Endothelial cell of umbilical vein (primary cell): ENCODE results near the gene OTULINL. TPM values are rescaled to one million over a fixed set of nuclear protein-coding genes. Genes with fewer than 3 reads are reported as not detected.

Experiments
- BruUV-seq: library from RNA; stranded (reverse); fragments of 400-500 nt; replicated peaks from 2 replicates; lab custom pipeline; 2021; lab: Mats Ljungman, UMichigan
- CTCF ChIA-PET: fragments of 300-600, 350-600 bp; sonication (Branson Sonifier 250); formaldehyde crosslinking; loops from one replicate; lab custom pipeline; 2021; ENCODE audit warnings: antibody characterized with exemption, inconsistent platforms; lab: Charles Lee
- POLR2A ChIA-PET: fragments of 300-600, 350-600 bp; sonication (Branson Sonifier 250); formaldehyde crosslinking; loops from one replicate; lab custom pipeline; 2021; ENCODE audit warnings: antibody characterized with exemption, inconsistent platforms; lab: Charles Lee
- DNase-seq: peaks from one replicate; pipeline ENCODE4 v3.0.0-alpha.2; 2011; ENCODE audit warnings: low read depth, low spot score
- FAIRE-seq: peaks from 2 replicates; lab custom pipeline; 2011; peaks lifted over from hg19 to GRCh38; lab: Jason Lieb, UNC
- H2AFZ ChIP-seq: 2 replicates; pipeline ENCODE4 v1.6.0; 2012; ENCODE audit warnings: low read depth, low read length, control low read depth, inconsistent platforms
- H3K27ac ChIP-seq: 2 replicates; pipeline ENCODE4 v1.5.1; 2011; ENCODE audit warnings: low read depth, mild to moderate bottlenecking, control low read depth, low read length, moderate library complexity; ENCODE audit not compliant: insufficient read depth
- H3K27me3 ChIP-seq, 2 experiments: 2 replicates each; pipeline versions ENCODE4 v1.6.0 to v1.6.1; 2011; ENCODE audit warnings: low read length in 2 of 2, mixed read lengths in 1 of 2; ENCODE audit not compliant: control insufficient read depth in 2 of 2, insufficient read depth in 2 of 2
- H3K36me3 ChIP-seq, 2 experiments: 2 replicates in 1 of 2; 3 replicates in 1 of 2; pipeline ENCODE4 v1.5.1; 2011; ENCODE audit warnings: low read length in 2 of 2, mild to moderate bottlenecking in 1 of 2, moderate library complexity in 1 of 2; ENCODE audit not compliant: control insufficient read depth in 2 of 2, insufficient read depth in 2 of 2; ENCODE audit errors: extremely low read depth in 1 of 2
- H3K4me1 ChIP-seq: 3 replicates; pipeline ENCODE4 v1.5.1; 2011; ENCODE audit warnings: mild to moderate bottlenecking, low read length; ENCODE audit not compliant: control insufficient read depth, insufficient read depth; ENCODE audit errors: extremely low read depth
- H3K4me2 ChIP-seq: 2 replicates; pipeline ENCODE4 v1.6.1; 2011; ENCODE audit warnings: low read length, control low read depth, mixed read lengths; ENCODE audit not compliant: insufficient read depth
- H3K4me3 ChIP-seq, 3 experiments: fragments of 200-600 bp in 1 of 3; sonication (generic), shearing (Covaris generic) in 1 of 3; replicated peaks in 1 of 3; 2 replicates each; pipeline ENCODE4 v1.5.1; 2011 to 2016; ENCODE audit warnings: control low read depth in 3 of 3, low read length in 3 of 3, mild to moderate bottlenecking in 2 of 3, inconsistent platforms in 1 of 3, low read depth in 1 of 3, moderate library complexity in 1 of 3; ENCODE audit not compliant: insufficient read depth in 1 of 3
- H3K79me2 ChIP-seq: 2 replicates; pipeline ENCODE4 v1.6.0; 2012; ENCODE audit warnings: low read length, inconsistent platforms; ENCODE audit not compliant: control insufficient read depth, insufficient read depth
- H3K9ac ChIP-seq: replicated peaks from 2 replicates; pipeline ENCODE3; 2011; ENCODE audit warnings: low read length, control low read depth; ENCODE audit not compliant: insufficient read depth; ENCODE audit errors: extremely low read depth
- H3K9me1 ChIP-seq: replicated peaks from 3 replicates; pipeline ENCODE4 v1.6.0; 2011; ENCODE audit warnings: mild to moderate bottlenecking, low read length; ENCODE audit not compliant: control insufficient read depth, insufficient read depth; ENCODE audit errors: extremely low read depth
- H3K9me3 ChIP-seq: replicated peaks from 2 replicates; pipeline ENCODE4 v1.5.1; 2012; ENCODE audit warnings: low read length, inconsistent platforms; ENCODE audit not compliant: control insufficient read depth, insufficient read depth
- H4K20me1 ChIP-seq: replicated peaks from 2 replicates; pipeline ENCODE3; 2011; ENCODE audit warnings: mild to moderate bottlenecking, low read length; ENCODE audit not compliant: control insufficient read depth, insufficient read depth; ENCODE audit errors: extremely low read depth
- EZH2 ChIP-seq: IDR thresholded peaks from 2 replicates; pipeline ENCODE4 v1.6.1; 2012; ENCODE audit warnings: borderline replicate concordance, low read depth, mild to moderate bottlenecking, moderate library complexity, low read length, inconsistent platforms; ENCODE audit not compliant: severe bottlenecking
- FOS ChIP-seq: IDR thresholded peaks from 2 replicates; pipeline ENCODE4 v1.6.1; 2011; ENCODE audit warnings: mild to moderate bottlenecking, low read length, moderate library complexity, borderline replicate concordance; ENCODE audit not compliant: insufficient read depth
- GATA2 ChIP-seq: IDR thresholded peaks from 2 replicates; pipeline ENCODE4 v1.7.0; 2011; ENCODE audit warnings: low read depth, mild to moderate bottlenecking, moderate library complexity, mixed read lengths, low read length; ENCODE audit not compliant: insufficient read length, insufficient read depth
- JUN ChIP-seq: IDR thresholded peaks from 2 replicates; pipeline ENCODE4 v1.6.1; 2011; ENCODE audit warnings: borderline replicate concordance, low read depth; ENCODE audit not compliant: insufficient read length, insufficient read depth
- MYC ChIP-seq: IDR thresholded peaks from one replicate; pipeline ENCODE4 v1.6.1; 2011; ENCODE audit warnings: mild to moderate bottlenecking, low read depth, low read length
- POLR2A ChIP-seq: IDR thresholded peaks from 2 replicates; pipeline ENCODE4 v1.6.1; 2012; ENCODE audit warnings: low read depth, mild to moderate bottlenecking, control low read depth, low read length
- POLR2AphosphoS5 ChIP-seq: IDR thresholded peaks from 2 replicates; pipeline ENCODE4 v1.6.1; 2012; ENCODE audit warnings: low read depth, mild to moderate bottlenecking, control low read depth, low read length, moderate library complexity; ENCODE audit not compliant: insufficient read depth
- dilution Hi-C: fragments of 300-500 bp; cut with MboI; formaldehyde crosslinking; loops from one replicate; pipeline ENCODE4 v1.15.0; 2019; ENCODE audit warnings: low sequenced_read_pairs; ENCODE audit not compliant: extremely low pct_ligation_motif_present
- intact Hi-C: fragments of 100-400 bp; cut with micrococcal nuclease; formaldehyde crosslinking; loops from one replicate; pipeline ENCODE4 v1.10.0; 2022
- polyA plus RNA-seq, 4 experiments: library from polyadenylated mRNA; depleted of rRNA in 3 of 4; stranded (reverse) in 3 of 4; unstranded in 1 of 4; fragments of >200 nt; gene quantifications; 2 replicates each; pipeline versions ENCODE4 v1.2.1 to v1.2.3, GENCODE V29; 2011 to 2012; ENCODE audit warnings: missing spikeins in 1 of 4
- total RNA-seq: library from RNA; stranded (reverse); gene quantifications from 2 replicates; pipeline ENCODE4 v1.2.3, GENCODE V29; 2021
- TF ChIP-seq, protein P1 (sequence below), 2 donors: IDR thresholded peaks; 1 replicate in 1 of 2; 2 replicates in 1 of 2; pipeline ENCODE4 v1.5.1; 2011; ENCODE audit warnings: low read length in 2 of 2, mild to moderate bottlenecking in 2 of 2, moderate library complexity in 2 of 2, control low read depth in 1 of 2, inconsistent platforms in 1 of 2, low read depth in 1 of 2; ENCODE audit not compliant: insufficient read depth in 1 of 2; ENCODE audit errors: extremely low read depth in 1 of 2
- TF ChIP-seq, protein P2 (sequence below): IDR thresholded peaks from 2 replicates; pipeline ENCODE4 v1.6.1; 2011; ENCODE audit not compliant: insufficient read depth, insufficient read length

Gene OTULINL
- total and polyA plus RNA-seq, 2 donors (not counting 3 experiments of a cell fraction or from before 2014, with no cell fraction given): 0.08 to 0.42 TPM

DNA sequence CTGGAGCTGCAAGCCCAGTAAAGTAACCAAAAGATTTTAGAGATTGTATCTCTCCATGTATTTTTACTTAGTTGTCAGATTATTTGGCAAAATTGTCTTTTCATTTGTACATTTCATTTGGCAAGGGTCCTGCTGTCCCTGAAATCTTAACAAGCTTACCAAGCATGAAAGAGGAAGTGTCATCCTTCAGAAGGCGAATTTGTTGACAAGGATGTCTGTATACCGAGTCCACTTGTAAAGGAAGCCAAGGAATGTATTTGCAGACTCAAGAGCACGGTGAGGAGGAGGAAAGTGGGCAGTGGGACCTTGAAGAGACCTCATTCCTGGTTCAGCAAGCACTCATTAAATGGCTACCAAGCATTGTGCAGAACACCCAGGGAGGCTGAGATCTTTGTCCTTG lies 7.5 kb upstream of the OTULINL start:
- H3K4me2 ChIP-seq: no peak overlapping the region
- no peaks in the 10 kb centered on the region for H3K9me3 ChIP-seq
- H3K4me1 ChIP-seq: no peaks in the 10 kb centered on the region
- H3K27ac ChIP-seq: no peak overlapping the region
- POLR2A ChIA-PET: no interaction called here
- no peak overlapping the region for H3K9ac ChIP-seq
- CTCF ChIA-PET: interaction anchor here (0.6 kb wide), 2 partner anchors 25 to 48 kb away, joined by 3 to 4 read pairs; no protein-coding TSS in a partner anchor
- no peaks in the 10 kb centered on the region for H3K79me2 ChIP-seq
- H3K36me3 ChIP-seq: no peaks in the 10 kb centered on the region
- no peaks in the 10 kb centered on the region for H3K9me1 ChIP-seq
- H3K27me3 ChIP-seq: peaks cover 4 to 6% of the 10 kb centered on the region in 2 experiments
- intact Hi-C loops (no loop called here), dilution Hi-C loops (no loop called here)
- no peak for TF ChIP-seq JUN
- no peak for TF ChIP-seq POLR2A
- TF ChIP-seq, protein P1, sequence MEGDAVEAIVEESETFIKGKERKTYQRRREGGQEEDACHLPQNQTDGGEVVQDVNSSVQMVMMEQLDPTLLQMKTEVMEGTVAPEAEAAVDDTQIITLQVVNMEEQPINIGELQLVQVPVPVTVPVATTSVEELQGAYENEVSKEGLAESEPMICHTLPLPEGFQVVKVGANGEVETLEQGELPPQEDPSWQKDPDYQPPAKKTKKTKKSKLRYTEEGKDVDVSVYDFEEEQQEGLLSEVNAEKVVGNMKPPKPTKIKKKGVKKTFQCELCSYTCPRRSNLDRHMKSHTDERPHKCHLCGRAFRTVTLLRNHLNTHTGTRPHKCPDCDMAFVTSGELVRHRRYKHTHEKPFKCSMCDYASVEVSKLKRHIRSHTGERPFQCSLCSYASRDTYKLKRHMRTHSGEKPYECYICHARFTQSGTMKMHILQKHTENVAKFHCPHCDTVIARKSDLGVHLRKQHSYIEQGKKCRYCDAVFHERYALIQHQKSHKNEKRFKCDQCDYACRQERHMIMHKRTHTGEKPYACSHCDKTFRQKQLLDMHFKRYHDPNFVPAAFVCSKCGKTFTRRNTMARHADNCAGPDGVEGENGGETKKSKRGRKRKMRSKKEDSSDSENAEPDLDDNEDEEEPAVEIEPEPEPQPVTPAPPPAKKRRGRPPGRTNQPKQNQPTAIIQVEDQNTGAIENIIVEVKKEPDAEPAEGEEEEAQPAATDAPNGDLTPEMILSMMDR (IDR thresholded peaks at IDR 0.05; ENCODE audit: extremely low read depth in 1 of 2, insufficient read depth in 1 of 2, low read depth in 1 of 2, low read length in 2 of 2): no peak
- TF ChIP-seq MYC: no peak
- no peak for TF ChIP-seq POLR2AphosphoS5
- no TSS peak for BruUV-seq
- no peaks in the 10 kb centered on the region for H4K20me1 ChIP-seq
- DNase-seq (no peak), FAIRE-seq (no peak)
- no peak overlapping the region for H2AFZ ChIP-seq
- no peak overlapping the region for H3K4me3 ChIP-seq

DNA sequence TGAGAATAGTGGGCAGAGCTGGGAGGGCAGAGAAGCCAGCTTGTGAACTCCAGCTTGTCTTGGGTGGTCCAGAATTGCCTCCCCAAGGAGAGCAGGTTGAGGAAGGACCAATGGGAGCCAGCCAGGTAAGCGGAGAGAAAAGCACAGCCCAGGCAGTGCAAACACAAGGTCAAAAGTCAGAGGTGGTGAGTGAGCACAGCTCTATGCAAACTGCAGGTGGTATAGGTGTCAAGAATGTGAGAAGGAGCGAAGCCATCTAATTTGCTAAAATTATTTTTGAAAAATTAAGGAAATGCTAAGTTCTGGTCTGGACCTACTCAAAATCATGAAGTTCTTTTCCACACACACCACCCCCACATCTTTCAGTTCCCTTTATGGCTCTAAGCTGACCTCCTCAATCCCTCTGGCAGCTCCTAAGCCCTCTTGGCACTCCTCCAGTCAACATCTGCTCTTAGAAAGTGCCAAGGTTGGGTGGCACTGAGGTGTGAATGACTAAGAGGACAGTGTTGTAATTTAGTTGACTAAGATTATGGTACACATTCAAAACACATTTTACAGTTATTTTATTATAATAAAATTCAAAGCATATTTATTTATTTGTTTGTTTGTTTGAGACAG lies 6.6 kb upstream of the OTULINL start:
- H3K27ac ChIP-seq: no peak overlapping the region
- BruUV-seq: no TSS peak
- H3K4me1 ChIP-seq: no peaks in the 10 kb centered on the region
- H3K4me2 ChIP-seq: no peak overlapping the region
- no peaks in the 10 kb centered on the region for H3K9me3 ChIP-seq
- intact Hi-C loops (no loop called here), dilution Hi-C loops (no loop called here)
- no peak overlapping the region for H3K9ac ChIP-seq
- H3K9me1 ChIP-seq: no peaks in the 10 kb centered on the region
- no peaks in the 10 kb centered on the region for H4K20me1 ChIP-seq
- H3K27me3 ChIP-seq: peaks cover 5 to 11% of the 10 kb centered on the region in 2 experiments
- POLR2A ChIA-PET: no interaction called here
- DNase-seq (no peak), FAIRE-seq (no peak)
- H2AFZ ChIP-seq: no peak overlapping the region
- no peak overlapping the region for H3K4me3 ChIP-seq
- TF ChIP-seq MYC (no peak), EZH2 (no peak), POLR2AphosphoS5 (no peak), FOS (no peak), JUN (no peak), POLR2A (no peak), GATA2 (no peak)
- TF ChIP-seq, protein P2, sequence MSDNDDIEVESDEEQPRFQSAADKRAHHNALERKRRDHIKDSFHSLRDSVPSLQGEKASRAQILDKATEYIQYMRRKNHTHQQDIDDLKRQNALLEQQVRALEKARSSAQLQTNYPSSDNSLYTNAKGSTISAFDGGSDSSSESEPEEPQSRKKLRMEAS: no peak
- TF ChIP-seq, protein P1 (IDR thresholded peaks at IDR 0.05; ENCODE audit: extremely low read depth in 1 of 2, insufficient read depth in 1 of 2, low read depth in 1 of 2, low read length in 2 of 2): no peak
- H3K36me3 ChIP-seq: no peaks in the 10 kb centered on the region
- CTCF ChIA-PET: no interaction called here
- H3K79me2 ChIP-seq: no peaks in the 10 kb centered on the region
